Vagina (tissue), 2 donors: ENCODE results near the gene SRRM3. TPM values are rescaled to one million over a fixed set of nuclear protein-coding genes. Genes with fewer than 3 reads are reported as not detected.

Source experiments
- DNase-seq, 2 donors: peaks; one replicate each; pipeline ENCODE4 v3.0.0-alpha.2; 2017; ENCODE audit errors: extremely low spot score in 2 of 2
- H3K27ac ChIP-seq: fragments of 200-600 bp; sonication (generic); one replicate; pipeline ENCODE4 v1.5.1; 2019
- H3K27me3 ChIP-seq: fragments of 200-600 bp; sonication (generic); one replicate; pipeline ENCODE4 v1.5.1; 2019
- H3K36me3 ChIP-seq, 2 donors: fragments of 200-600 bp; sonication (generic); one replicate each; pipeline ENCODE4 v1.5.1; 2017 to 2019
- H3K4me1 ChIP-seq: fragments of 200-600 bp; sonication (generic); one replicate; pipeline ENCODE4 v1.5.1; 2019
- H3K4me3 ChIP-seq, 2 donors: fragments of 200-600 bp; sonication (generic); 1 replicate in 1 of 2; 2 replicates in 1 of 2; pipeline ENCODE4 v1.5.1; 2016 to 2019
- H3K9me3 ChIP-seq: fragments of 200-600 bp; sonication (generic); one replicate; pipeline ENCODE4 v1.5.1; 2019
- POLR2A ChIP-seq, 2 donors: fragments of 450-650 bp; IDR thresholded peaks; one replicate each; pipeline ENCODE4 v1.6.1; 2017; ENCODE audit warnings: antibody characterized with exemption in 2 of 2, mild to moderate bottlenecking in 2 of 2, moderate library complexity in 2 of 2
- POLR2AphosphoS5 ChIP-seq, 2 donors: sonication (generic); formaldehyde crosslinking; IDR thresholded peaks; one replicate each; pipeline ENCODE4 v1.9.0; 2017; ENCODE audit warnings: antibody characterized with exemption in 2 of 2, mild to moderate bottlenecking in 2 of 2, low read depth in 1 of 2; ENCODE audit not compliant: insufficient read depth in 1 of 2
- intact Hi-C: fragments of 100-400 bp; cut with DNase I; formaldehyde crosslinking; loops from one replicate; pipeline ENCODE4 v1.15.1; 2023
- total RNA-seq: library from RNA; depleted of rRNA; stranded (reverse); fragments of >200 nt; gene quantifications from one replicate; pipeline ENCODE4 v1.2.3, GENCODE V29; 2016
- TF ChIP-seq, protein P1 (sequence below), 3 experiments: fragments of 450-650 bp in 2 of 3; fragments of 200-600 bp in 1 of 3; sonication (generic) in 1 of 3; IDR thresholded peaks; one replicate each; pipeline ENCODE4 v1.5.1; 2017 to 2019; ENCODE audit warnings: antibody characterized with exemption in 3 of 3, mild to moderate bottlenecking in 2 of 3, moderate library complexity in 2 of 3

The SRRM3 gene
- total RNA-seq, 1 donor from 2014 or later: 9.8 TPM

DNA sequence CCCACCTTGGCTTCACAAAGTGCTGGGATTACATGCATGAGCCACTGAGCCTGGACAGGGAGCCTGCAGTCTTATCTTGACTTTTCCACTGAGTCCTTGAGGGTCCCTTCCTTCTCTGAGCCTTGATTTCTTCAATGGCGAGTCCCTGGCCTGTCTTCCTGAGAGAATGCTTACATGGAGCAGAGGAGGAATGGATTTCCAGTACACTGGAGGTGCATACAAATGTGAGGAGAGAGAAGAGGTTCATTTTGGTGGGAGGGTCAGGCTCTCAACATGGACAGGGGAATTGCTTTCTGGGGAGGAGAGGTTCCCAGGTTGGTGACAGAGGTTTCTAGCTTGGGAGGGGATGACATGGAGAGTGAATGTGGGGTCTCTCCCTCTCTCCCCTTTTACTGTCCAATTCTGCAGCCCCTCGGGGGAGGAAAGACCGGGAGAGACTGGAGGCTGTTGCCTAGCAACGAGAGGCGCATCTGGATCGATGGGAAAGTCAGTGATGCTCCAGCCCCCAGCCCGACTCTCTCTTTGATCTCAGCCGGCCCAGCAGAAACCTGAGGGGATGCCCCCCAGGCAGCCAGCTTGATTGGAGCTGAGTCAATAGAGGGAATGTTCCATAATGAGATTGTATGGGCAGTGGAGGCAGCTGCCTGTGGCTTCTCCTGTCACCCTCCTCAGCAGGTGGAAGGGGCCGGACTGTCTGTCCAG, 14.8 kb downstream of the SRRM3 start:
- intact Hi-C loops: no loop called here
- H3K36me3 ChIP-seq: no peaks in the 10 kb centered on the region
- DNase-seq: no peak
- H3K27ac ChIP-seq: no peak overlapping the region
- no peaks in the 10 kb centered on the region for H3K9me3 ChIP-seq
- no peak for TF ChIP-seq POLR2A (IDR thresholded peaks at IDR 0.05)
- no peak for TF ChIP-seq POLR2AphosphoS5 (IDR thresholded peaks at IDR 0.05; ENCODE audit: insufficient read depth in 1 of 2, low read depth in 1 of 2)
- H3K27me3 ChIP-seq: no peaks in the 10 kb centered on the region
- no peaks in the 10 kb centered on the region for H3K4me1 ChIP-seq
- no peak overlapping the region for H3K4me3 ChIP-seq

DNA sequence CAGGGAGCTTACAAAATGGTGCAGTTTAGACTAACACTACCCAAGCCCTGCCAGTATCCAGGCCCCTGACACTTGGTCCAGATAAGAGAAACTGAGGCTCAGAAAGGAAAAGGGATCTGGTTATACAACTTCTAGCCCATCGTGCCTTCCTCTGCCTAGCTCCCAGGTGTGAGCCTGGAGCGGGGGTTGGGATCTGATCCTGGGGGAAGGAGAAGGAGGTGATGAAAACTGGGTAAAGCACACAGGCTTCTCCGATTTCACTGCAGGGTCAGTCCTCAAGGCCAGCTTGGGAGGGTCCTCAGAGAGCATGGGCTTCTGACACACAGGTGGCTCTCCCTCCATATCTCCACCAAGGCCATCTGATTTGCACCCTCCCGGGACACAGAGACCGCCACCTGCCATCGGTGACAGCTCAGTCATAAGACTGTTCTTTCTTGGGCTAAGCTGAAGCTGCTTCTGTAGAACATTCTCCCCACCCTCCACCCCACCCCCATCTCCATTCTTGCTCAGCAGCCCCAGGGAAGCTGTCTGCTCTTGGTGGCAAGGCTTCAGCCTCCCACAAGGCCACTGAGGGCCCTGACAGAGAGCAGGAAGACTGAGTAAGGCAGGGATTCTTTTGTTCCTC, 16.4 kb downstream of the SRRM3 start:
- no peaks in the 10 kb centered on the region for H3K9me3 ChIP-seq
- H3K27ac ChIP-seq: no peak overlapping the region
- no peaks in the 10 kb centered on the region for H3K27me3 ChIP-seq
- H3K4me1 ChIP-seq: no peaks in the 10 kb centered on the region
- H3K36me3 ChIP-seq: no peaks in the 10 kb centered on the region
- H3K4me3 ChIP-seq: no peak overlapping the region
- intact Hi-C loops: no loop called here
- no peak for DNase-seq
- TF ChIP-seq POLR2A (IDR thresholded peaks at IDR 0.05) (no peak), POLR2AphosphoS5 (IDR thresholded peaks at IDR 0.05; ENCODE audit: insufficient read depth in 1 of 2, low read depth in 1 of 2) (no peak)
- TF ChIP-seq, protein P1, sequence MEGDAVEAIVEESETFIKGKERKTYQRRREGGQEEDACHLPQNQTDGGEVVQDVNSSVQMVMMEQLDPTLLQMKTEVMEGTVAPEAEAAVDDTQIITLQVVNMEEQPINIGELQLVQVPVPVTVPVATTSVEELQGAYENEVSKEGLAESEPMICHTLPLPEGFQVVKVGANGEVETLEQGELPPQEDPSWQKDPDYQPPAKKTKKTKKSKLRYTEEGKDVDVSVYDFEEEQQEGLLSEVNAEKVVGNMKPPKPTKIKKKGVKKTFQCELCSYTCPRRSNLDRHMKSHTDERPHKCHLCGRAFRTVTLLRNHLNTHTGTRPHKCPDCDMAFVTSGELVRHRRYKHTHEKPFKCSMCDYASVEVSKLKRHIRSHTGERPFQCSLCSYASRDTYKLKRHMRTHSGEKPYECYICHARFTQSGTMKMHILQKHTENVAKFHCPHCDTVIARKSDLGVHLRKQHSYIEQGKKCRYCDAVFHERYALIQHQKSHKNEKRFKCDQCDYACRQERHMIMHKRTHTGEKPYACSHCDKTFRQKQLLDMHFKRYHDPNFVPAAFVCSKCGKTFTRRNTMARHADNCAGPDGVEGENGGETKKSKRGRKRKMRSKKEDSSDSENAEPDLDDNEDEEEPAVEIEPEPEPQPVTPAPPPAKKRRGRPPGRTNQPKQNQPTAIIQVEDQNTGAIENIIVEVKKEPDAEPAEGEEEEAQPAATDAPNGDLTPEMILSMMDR (IDR thresholded peaks at IDR 0.05): no peak

DNA sequence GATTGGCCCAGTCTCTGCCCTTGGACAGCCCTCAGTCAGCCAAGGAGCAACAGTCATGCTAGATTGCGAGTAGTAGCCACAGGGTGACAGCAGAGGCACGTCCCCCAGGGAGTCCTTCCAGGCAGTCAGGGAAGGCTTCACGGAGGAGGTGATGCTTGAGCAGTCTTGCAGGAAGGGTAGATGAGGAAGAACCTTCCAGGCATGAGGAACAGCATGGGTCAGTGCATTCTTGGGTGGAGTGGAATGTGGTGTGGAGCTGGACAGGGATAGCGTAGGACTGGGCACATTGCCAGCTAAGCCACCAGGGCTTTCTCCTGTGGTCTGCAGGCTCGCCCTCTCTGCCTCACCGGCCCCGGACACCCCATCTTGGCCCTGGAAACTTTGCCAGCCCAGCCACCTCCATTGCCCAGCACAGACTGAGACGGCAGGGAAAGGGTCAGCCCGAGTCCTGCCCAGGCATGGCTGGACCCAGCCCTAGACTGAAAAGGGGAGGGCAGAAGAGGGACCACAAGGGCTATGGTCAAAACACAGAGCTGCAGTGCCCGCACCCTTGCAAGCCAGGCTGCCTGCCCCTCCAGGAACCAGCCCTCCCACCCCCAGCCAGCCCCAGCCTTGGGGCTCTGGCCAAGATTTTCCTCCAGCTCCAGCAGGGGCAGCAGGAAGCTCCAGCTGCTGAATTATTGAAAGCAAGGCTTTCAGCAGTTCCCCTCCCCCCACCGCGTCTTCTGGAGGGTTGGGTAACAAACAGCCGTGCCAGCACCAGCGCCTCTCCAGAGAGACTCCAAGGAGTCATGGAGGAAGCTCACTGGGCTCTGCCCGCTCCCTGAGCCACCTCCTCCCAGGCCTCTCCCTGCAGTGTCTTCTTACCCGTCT, 18.7 kb downstream of the SRRM3 start:
- Histone ChIP-seq H3K27me3 (no peaks in the 10 kb centered on the region), H3K9me3 (no peaks in the 10 kb centered on the region), H3K36me3 (no peaks in the 10 kb centered on the region), H3K27ac (no peak overlapping the region), H3K4me3 (no peak overlapping the region), H3K4me1 (no peaks in the 10 kb centered on the region)
- intact Hi-C loops: no loop called here
- TF ChIP-seq POLR2AphosphoS5 (IDR thresholded peaks at IDR 0.05; ENCODE audit: insufficient read depth in 1 of 2, low read depth in 1 of 2) (no peak), POLR2A (IDR thresholded peaks at IDR 0.05) (no peak)
- TF ChIP-seq, protein P1 (IDR thresholded peaks at IDR 0.05): no peak
- DNase-seq: no peak

DNA sequence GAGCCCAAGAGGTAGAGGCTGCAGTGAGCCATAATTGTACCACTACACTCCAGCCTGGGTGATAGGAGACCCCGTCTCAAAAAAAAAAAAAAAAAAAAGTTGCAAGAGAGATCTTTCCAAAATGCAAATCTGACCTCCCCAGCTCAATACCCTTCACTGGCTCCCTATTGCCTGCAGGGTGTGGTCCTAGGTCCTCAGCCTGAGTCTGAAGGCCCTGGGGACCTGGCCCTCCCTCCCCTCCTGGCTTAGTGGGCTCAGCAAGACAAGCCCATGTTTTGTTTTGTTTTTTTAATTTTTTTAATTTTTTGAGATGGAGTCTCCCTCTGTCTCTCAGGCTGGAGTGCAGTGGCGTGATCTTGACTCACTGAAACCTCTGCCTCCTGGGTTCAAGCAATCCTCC, 20.6 kb downstream of the SRRM3 start:
- intact Hi-C loops: no loop called here
- TF ChIP-seq, protein P1 (IDR thresholded peaks at IDR 0.05): no peak
- TF ChIP-seq POLR2A (IDR thresholded peaks at IDR 0.05) (no peak), POLR2AphosphoS5 (IDR thresholded peaks at IDR 0.05; ENCODE audit: insufficient read depth in 1 of 2, low read depth in 1 of 2) (no peak)
- Histone ChIP-seq H3K27me3 (no peaks in the 10 kb centered on the region), H3K4me1 (no peaks in the 10 kb centered on the region), H3K27ac (no peak overlapping the region), H3K4me3 (no peak overlapping the region), H3K36me3 (no peaks in the 10 kb centered on the region), H3K9me3 (no peaks in the 10 kb centered on the region)
- DNase-seq: no peak

DNA sequence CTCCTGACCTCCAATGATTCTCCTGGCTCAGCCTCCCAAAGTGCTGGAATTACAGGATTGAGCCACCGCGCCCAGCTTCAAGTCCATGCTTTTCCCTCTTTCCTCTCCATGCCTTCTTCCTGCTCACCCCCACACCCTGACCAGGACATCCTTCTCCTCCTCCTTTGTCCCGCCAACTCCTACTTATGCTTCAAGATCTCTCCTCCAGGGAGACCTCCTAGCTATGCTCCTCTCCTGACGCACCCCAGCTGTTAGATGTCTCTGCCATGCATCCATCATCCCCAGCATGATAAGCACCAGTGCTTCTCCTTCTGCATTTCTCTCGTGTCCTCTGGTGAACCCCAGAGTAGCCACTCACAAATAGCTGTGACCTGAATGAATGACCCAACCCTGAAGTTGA, 21.1 kb downstream of the SRRM3 start:
- Histone ChIP-seq H3K36me3 (no peaks in the 10 kb centered on the region), H3K4me1 (no peaks in the 10 kb centered on the region), H3K4me3 (no peak overlapping the region), H3K27ac (no peak overlapping the region), H3K9me3 (no peaks in the 10 kb centered on the region), H3K27me3 (no peaks in the 10 kb centered on the region)
- TF ChIP-seq POLR2AphosphoS5 (IDR thresholded peaks at IDR 0.05; ENCODE audit: insufficient read depth in 1 of 2, low read depth in 1 of 2) (no peak), POLR2A (IDR thresholded peaks at IDR 0.05) (no peak)
- TF ChIP-seq, protein P1 (IDR thresholded peaks at IDR 0.05): no peak
- intact Hi-C loops: no loop called here
- no peak for DNase-seq
